ENCODE measurements around the gene HPS1.

- TF ChIP-seq CTCF (IDR thresholded peaks at IDR 0.05; ENCODE audit: low read depth, low read length, poor library complexity, severe bottlenecking) (no peak), EZH2phosphoT487 (IDR thresholded peaks at IDR 0.05; ENCODE audit: borderline replicate concordance, low read length) (no peak)
Measured at GRCh38 chr10:98417973-98418664, 28.6 kb downstream of the HPS1 start.

Data from DOHH2 (cell line).